ENCODE measurements around the gene ZNF770.

ZNF770 gene, protein sequence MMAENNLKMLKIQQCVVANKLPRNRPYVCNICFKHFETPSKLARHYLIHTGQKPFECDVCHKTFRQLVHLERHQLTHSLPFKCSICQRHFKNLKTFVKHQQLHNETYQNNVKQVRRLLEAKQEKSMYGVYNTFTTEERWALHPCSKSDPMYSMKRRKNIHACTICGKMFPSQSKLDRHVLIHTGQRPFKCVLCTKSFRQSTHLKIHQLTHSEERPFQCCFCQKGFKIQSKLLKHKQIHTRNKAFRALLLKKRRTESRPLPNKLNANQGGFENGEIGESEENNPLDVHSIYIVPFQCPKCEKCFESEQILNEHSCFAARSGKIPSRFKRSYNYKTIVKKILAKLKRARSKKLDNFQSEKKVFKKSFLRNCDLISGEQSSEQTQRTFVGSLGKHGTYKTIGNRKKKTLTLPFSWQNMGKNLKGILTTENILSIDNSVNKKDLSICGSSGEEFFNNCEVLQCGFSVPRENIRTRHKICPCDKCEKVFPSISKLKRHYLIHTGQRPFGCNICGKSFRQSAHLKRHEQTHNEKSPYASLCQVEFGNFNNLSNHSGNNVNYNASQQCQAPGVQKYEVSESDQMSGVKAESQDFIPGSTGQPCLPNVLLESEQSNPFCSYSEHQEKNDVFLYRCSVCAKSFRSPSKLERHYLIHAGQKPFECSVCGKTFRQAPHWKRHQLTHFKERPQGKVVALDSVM

GRCh38 chr15:34988027-34988902 is at the start of gene ZNF770:
TSS of gene ZNF770 (minus strand) at chr15:34988287. CDS start at chr15:34983434, 4,853 bp downstream.
- DNase-seq = peak; percentile 69

- no peak for DNase-seq
Observed at GRCh38 chr15:35028235-35028984, 40.3 kb upstream of the ZNF770 start.

- DNase-seq = no peak
Observed at GRCh38 chr15:35023804-35024203, 35.7 kb upstream of the ZNF770 start.

GRCh38 chr15:35020974-35021373 is 32.9 kb upstream of the ZNF770 start:
- DNase-seq = no peak

DNA sequence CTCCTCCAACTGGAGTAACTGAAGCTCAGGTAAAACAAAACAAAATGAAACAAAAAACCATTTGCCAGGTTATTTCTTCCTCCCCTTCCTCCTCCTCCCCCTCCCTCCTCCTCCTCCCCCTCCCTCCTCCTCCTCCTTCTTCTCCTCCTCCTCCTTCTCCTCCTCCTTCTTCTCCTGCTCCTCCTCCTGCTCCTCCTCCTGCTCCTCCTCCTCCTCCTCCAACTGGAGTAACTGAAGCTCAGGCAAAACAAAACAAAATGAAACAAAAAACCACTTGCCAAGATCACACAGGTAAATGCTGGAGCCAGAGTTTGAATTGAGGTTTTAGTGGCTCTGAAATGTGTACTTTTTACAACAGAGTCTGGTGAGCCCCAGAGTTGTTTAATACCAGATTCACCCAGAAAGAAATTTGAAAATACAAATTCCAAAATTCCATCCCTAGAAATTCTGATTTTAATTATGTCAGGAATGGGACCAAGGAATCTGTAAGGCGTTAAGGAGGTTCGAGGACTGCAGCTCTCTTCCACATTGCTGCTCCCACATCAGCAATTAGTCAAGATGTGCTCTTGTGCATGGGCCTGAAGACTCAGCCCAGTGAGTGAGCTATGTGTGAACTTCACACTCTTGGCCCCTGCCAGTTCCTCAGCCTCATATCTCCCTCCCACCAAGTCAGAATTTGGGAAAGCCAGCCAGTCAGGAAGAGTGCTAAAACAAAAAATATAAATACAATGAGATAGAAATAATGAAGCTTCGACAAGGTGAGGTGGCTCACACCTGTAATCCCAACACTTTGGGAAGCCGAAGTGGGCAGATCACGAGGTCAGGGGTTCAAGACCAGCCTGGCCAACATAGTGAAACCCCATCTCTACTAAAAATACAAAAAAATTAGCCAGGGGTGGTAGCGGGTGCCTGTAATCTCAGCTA is 31.6 kb upstream of the ZNF770 start:
- DNase-seq = peak; percentile 10

DNA sequence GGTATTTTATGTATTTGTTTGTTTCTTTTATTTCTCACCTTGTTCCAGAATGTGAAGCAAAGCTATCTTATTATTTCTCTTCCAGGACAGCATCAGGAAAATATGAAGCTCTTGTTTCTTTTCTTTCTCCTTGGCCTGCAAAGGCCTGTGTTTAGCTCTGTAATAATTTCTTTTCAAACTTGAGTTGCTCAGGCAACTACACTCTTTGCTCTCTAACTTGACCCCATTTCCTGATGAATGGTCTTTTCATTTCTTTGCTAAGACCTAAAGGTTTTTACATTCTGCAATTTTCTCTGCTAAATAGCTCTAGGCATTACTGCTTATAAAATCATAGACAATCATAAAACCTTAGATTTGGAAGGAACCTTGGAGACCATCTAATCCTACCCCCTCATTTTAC is 26.2 kb upstream of the ZNF770 start:
- no peak for DNase-seq

- no peak for DNase-seq
Observed at GRCh38 chr15:35013370-35013769, 25.3 kb upstream of the ZNF770 start.

DNA sequence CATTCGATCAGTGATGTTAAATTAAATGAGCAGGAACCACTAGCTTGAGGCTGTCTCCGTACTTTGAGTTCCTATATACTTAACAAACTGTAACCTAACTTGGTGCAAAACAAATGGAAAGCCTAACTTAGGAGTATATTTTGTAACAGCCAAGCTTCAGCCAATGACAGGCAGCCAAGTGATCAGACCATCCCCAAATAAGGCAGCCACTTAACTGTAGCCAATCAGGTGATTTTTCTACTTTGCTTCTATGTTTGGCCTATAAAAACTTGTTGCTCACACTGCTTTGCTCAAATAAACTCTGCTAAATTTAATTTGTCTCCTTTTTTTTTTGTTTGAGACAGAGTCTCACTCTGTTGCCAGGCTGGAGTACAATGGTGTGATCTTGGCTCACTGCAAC is 19.3 kb upstream of the ZNF770 start:
- DNase-seq = no peak

- DNase-seq = no peak
Observed at GRCh38 chr15:35005933-35006332, 17.8 kb upstream of the ZNF770 start.

DNA sequence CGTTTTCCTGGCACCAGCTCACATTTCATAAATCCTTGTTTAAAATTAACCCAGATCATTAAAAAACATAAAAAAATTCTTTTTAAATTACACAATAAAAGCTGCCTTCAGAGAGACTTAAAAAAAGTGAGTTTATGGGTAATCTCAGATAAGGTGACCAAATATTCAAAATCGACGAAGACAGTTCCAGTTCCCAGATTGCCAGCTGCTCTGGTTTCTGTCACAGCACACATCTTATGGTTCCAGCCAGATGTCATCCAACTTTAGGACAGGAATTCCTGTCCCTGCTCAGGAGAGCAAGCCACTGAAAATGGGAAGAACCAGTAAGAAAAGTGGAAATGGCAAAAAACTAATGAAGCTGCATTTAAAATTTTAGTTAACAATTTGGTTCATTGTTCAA is 15.8 kb upstream of the ZNF770 start:
- DNase-seq = no peak

DNA sequence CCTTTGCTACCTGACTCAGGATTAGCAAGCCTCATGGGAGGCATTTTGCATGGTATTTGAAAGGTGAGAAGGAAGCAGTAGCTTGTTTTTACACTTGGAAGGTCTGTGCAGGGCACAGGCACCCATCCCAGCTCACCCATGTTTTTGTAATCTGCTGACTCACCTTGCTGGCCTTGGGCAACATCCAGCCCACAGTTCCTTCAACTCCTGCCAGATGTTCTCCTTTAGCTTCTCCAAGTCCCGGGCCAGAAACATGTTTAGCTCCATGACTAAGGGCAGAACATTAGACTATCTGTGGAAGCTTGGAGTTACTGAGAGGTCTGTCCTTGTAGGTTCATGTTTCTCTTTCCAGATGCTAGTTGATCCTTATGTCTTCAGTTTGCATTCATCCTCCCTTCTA is 12.4 kb upstream of the ZNF770 start:
- peak; percentile 27 for DNase-seq

DNA sequence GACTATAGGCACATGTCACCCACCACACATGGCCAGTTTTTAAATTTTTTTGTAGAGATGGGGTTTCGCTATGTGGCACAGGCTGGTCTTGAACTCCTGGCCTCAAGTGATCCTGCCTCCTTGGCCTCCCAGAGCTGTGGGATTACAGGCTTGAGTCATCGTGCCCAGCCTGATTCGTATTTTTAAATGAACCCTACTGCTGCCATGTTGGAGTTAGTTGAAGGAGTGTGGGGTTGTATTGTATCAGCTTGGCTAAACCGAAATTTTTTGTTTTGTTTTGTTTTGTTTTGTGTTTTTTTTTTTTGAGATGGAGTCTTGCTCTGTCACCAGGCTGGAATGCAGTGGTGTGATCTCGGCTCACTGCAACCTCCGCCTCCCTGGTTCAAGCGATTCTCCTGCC is 11.8 kb upstream of the ZNF770 start:
- DNase-seq = no peak

GRCh38 chr15:34994925-34995324 is 6.8 kb upstream of the ZNF770 start:
- DNase-seq = no peak

- DNase-seq = no peak
Observed at GRCh38 chr15:34993877-34994276, 5.8 kb upstream of the ZNF770 start.

- no peak for DNase-seq
Observed at GRCh38 chr15:34993412-34993811, 5.3 kb upstream of the ZNF770 start.

DNA sequence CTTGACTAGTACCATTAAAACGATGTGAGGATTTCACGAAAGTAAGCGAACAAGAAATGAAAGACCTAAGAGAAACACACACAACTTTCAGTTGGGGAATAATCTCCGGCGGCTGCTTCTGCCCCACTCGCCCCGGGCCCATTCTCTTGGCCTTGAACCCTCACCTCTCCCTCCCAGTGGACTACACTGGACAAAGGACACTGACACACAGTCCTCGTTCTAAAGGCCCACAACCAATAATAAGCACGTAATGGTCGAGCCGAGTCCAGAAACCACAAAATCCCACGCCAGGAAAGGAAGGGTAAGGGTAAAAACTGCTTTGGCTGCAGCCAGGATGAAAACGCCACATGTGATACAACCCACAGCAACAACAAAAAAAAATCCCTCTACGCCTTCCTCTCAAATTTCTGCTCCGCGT is 469 bp downstream of the ZNF770 start:
- no peak for DNase-seq

DNA sequence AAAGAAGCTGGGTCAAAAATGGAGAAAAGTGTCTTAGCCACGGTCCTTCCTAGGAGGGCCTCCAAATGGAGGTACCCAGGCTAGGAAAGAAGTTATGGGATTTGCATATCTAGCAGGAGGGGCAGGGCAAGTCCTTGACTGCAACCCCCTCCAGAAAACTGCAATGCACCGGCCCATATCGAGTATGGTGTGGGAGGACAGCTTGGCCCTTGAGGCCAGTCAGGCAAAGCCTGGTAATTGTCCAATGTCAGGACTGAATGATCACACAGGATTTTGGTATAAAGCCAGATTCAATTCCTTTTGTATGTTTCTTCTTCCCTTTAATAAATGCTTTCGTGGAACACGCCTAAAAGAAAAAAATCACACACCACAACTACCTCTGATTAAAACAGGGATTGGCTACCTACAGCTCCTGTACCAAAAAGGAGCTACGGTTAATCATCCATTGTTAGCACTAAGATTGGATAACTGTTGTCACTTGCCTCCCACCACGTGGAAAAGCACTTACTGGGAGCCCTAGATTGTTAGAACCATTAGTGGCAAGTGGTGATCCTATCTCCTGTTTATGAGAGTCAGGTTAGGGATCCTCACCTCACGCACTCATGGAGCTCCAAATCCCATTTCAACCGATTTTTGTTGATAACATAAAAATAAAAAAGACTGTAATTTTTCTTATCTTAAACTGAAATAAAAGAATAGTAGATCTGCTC is 1.2 kb downstream of the ZNF770 start:
- DNase-seq = peak; percentile 70

GRCh38 chr15:34986326-34986725 is 1.8 kb downstream of the ZNF770 start:
- DNase-seq = peak; percentile 64

DNA sequence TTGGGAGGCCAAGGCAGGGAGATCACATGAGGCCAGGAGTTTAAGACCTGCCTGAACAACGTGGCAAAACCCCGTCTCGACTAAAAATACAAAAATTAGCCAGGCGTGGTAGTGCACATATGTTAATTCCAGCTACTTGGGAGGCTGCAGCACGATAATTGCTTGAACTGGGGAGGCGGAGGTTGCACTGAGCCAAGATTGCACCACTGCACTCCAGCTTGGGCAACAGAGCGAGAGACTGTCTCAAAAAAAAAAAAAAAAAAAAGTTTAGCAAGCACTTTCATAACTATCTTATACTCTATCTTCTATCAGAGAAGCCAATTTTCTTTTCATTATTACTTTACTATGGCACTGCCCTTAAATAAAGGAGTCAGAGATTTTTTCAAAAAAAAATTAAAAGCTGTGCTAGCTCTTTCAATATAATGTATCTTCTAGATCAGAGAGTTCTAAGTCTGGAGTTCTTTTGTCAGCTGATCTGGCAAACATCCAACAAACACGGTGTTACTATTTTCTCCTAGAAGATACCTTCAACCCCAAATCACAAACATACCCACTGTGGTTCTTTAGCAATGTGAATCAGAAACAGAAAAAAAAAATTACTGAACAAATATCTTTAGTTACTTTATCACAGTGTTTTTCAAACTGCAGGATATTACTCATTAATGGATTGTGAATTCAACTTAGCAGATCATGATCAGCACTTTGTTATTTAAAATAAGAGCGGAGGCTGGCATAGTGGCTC is 3.0 kb downstream of the ZNF770 start:
- peak; percentile 82 for DNase-seq

- no peak for DNase-seq
Observed at GRCh38 chr15:34976743-34977142, 11.3 kb downstream of the ZNF770 start.

Data from kidney glomerular epithelial cell (primary cell).